Stimulated activated CD4-positive, alpha-beta T cell treated with anti-CD3 and anti-CD28 coated beads, Interleukin-1b, Interleukin-23, amount 100 ng/mL, for 4 hours (primary cell): ENCODE measurements around the gene TREM1.
A peak's percentile ranks its signal among the peaks of the same experiment; 100 is the strongest.
"Not testable (repeated sequence)": the region's sequence is repeated elsewhere in the genome, so short reads cannot be mapped to it uniquely, and the experiment has no call there.

Experiments used
- DNase-seq, 2 donors: peaks; one replicate each; pipeline ENCODE4 v3.0.0-alpha.2; 2020; ENCODE audit warnings: low read depth in 2 of 2

TREM1 gene

GRCh38 chr6:41297248-41297647, 10.8 kb upstream of the TREM1 start:
- not testable (repeated sequence) for DNase-seq

DNA sequence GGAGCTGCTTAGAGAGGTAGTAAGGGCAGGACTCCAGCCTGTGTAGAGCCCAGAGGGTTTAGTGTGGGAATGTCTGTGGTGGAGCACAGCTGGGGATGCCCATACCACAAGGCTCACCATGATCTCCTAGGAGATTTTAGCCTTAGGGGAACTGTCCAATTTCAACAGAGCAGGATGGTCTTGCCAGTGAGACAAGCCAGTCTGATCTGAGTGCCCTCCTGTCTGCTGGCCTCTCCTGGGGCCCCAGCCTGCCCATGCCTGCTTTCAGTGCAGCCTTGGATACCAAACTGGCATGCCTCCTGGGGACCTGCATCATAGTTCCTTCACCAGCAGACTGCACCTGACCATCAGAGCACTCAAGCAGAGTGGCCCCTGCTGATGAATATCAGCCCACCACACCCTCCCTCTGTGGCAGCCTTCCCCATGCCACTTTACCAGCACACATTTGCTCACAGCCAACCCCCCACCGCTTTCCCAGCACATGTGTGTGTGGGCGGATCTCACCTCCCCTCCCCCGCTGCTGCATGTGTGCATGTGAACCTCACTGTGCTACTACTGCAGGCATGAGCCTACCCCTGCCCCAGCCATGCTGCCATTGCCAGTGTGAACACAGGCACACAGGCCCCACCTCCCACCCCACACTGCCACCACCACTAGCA, 7.9 kb upstream of the TREM1 start:
- no peak for DNase-seq

- DNase-seq, result no peak
Observed at GRCh38 chr6:41291717-41292116, 5.2 kb upstream of the TREM1 start.

DNA sequence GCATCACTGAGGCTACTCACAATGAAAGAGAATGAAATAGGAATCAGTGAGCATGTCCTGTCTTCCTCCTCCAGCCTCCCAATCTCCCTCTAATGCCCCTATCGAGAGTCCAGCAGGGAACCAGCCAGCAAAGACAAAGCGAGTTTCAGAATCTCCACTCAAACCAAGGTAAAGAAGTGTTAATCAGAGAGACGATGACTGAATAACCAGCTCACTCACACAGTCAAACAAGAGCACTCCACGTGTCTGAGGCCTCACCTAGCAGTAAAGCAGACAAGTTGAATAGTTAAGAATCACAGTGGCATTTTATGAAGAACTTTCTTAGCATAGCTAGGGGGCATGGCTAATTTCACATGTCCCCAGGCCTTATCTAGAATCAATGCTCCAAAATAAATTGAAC, 3.3 kb upstream of the TREM1 start:
- DNase-seq, result no peak

- no peak for DNase-seq
Observed at GRCh38 chr6:41288754-41289129, 2.3 kb upstream of the TREM1 start.

- no peak for DNase-seq
Observed at GRCh38 chr6:41288030-41288753, 1.7 kb upstream of the TREM1 start.

- DNase-seq, result no peak
Observed at GRCh38 chr6:41284726-41285125, 1.8 kb downstream of the TREM1 start.

DNA sequence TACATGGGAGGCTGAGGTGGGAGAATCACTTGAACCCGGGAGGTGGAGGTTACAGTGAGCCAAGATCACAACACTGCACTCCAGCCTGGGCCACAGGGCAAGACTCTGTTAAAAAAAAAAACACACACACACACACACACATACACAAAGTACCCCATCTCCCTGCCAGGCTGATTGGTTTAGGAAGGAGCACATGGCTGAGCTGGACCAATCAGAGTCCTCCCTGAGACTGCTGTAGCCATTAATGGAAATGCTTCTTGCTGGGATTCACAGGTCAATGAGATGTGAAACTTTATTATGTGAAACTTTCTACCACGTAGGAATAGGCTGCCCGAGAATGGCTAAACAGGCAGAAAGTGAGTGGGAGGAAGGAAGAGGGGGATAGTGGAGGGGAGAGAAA, 2.9 kb downstream of the TREM1 start:
- DNase-seq, result no peak

- DNase-seq, result no peak
Observed at GRCh38 chr6:41280381-41281057, 6.0 kb downstream of the TREM1 start.

DNA sequence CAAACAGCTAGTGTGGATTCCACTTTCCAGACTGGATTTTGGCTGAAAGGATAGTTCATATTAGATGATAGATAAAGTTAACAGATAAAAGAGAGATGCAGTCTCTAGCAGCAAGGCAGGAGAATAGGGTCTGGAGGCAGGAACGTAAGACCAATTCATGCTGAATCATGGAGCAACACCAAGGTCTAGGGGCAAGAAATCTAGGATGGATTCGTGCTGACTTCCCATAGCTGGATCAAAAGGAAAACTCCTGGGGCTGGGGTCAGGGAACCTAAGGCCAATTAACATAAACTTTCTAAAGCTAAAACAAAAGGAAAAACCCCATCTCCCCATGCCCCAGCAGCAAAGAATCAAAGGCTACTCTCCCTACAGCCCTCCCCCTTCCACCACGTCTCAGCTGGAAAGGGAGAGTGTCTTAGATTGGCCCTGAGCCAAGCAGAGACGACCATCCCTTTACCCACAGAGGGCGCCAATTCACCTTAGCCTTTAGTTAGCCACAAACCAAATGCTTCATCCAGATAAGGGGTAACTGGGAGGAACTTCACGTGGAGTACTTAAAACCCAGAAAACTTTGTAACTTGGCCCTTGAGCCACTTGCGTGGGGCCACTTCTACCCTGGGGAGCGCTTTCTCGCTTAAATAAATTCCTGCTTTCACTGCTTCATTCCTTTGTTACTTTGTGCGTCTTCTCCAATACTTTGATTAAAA, 7.6 kb downstream of the TREM1 start:
- peak; percentile 26 to 59 for DNase-seq

DNA sequence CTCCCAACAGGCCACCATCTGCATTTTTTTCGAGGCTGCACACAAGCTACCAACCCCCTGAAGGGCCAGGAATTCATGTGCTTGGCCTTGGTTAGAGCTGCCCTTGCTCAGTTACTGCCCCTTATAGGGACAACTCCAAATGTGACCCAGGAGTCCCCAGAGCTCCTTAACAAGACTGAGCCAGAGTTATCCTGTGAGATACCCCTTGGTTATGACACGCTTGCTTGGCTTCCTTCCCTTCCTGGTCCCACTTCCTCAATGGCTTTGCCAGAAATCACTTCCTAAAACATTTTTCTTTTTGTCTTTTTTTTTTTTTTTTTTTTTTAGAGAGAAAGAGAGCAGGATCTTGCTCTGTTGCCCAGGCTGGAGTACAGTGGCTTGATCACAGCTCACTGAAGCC, 8.9 kb downstream of the TREM1 start:
- no peak for DNase-seq

DNA sequence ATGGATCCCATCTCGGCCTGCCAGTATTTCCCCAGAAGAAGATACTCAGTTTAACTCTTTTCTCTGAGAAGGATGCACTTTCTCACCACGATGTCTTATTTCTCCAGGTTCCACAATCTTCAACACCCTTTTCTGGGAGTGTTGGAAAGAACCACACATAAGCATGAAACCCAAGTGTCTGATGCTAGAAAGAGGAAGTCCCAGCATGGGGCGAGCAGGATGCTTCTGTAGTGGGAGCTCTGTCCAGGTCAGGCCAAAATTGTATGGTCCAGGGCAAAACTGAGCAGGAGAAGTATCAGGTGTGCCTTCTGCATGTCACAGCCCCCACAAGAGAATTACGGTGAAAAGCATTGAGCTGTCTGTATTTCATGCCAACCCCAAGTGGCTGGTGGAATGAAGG, 11.0 kb downstream of the TREM1 start:
- no peak for DNase-seq

GRCh38 chr6:41274256-41274655, 12.2 kb downstream of the TREM1 start:
- no peak for DNase-seq

DNA sequence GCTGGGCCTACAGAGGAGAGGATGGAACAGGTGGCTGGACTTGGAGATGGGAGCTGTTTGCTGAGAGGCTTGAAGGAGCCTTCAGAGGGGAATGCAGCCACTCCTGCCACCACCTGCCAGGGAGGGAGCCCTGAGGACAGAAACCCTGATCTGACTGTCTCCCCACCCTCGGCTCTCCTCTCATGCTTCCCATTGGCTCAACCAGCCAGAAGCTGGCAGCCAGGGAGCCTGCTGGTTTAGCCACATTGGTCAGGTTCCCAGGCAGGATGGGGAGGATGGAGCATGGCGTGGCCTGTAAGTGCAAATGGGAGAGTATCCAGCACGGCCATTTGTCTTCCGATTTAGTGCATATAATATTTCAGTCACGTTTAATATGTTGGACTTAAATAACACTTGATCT, 12.8 kb downstream of the TREM1 start:
- DNase-seq, result no peak

- no peak for DNase-seq
Observed at GRCh38 chr6:41272591-41273240, 13.8 kb downstream of the TREM1 start.

DNA sequence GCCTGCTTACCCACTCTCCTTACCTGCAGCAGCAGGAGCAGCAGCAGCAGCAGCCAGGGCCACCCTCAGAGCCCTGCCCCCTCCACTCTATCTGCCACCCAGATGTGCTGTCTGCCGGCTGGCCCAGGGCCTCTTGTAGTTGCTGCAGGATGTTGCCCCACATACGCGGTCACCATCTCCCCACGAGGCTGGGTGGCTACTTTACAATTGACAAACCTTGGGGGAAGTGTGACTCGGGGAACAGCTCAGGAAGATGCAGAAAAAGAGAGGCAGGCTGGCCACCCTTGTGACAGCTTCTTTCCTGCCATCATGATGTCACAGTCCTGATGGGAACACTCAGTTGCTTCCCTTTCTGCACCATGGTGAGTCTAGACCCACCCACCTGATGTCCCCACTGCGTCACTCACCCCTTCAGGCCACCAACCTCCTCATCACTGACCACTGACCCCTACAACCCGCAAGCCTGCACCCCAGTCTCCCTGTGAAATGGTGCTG, 14.5 kb downstream of the TREM1 start:
- no peak for DNase-seq

- DNase-seq, result no peak
Observed at GRCh38 chr6:41269716-41270115, 16.8 kb downstream of the TREM1 start.

- no peak for DNase-seq
Observed at GRCh38 chr6:41269166-41269565, 17.3 kb downstream of the TREM1 start.

- DNase-seq, result no peak
Observed at GRCh38 chr6:41268478-41268877, 18.0 kb downstream of the TREM1 start.

- DNase-seq, result no peak
Observed at GRCh38 chr6:41266541-41266940, 19.9 kb downstream of the TREM1 start.

DNA sequence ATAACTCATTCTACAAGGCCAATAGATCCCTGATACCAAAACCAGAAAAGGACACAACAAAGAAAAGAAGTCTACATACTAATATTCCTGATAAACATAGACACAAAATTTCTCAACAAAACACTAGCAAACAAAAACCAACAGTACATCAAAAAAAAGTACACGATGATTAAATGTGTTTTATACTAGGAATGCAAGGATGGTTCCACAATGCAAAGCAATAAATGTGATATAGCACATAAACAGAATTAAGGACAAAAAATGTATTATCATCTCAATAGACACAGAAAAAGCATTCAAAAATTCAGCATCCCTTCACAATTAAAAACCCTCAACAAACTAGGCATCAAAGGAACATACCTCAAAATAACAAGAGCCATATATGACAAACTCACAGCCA, 23.2 kb downstream of the TREM1 start:
- no peak for DNase-seq

- DNase-seq, result no peak
Observed at GRCh38 chr6:41262401-41262800, 24.1 kb downstream of the TREM1 start.
